ENCODE results near the gene DUX4. TPM values are rescaled to one million over a fixed set of nuclear protein-coding genes. Genes with fewer than 3 reads are reported as not detected.
"Not testable (repeated sequence)": the region's sequence is repeated elsewhere in the genome, so short reads cannot be mapped to it uniquely, and the experiment has no call there.

Gene DUX4
- not detected for polyA plus RNA-seq (2012; ENCODE audit: missing spikeins)

GRCh38 chr4:190173428-190173827 lies at the start of gene DUX4:
TSS of gene DUX4 (plus strand) at chr4:190173774. CDS start at chr4:190173774, 0 bp downstream.
- not testable (repeated sequence) for DNase-seq (ENCODE audit: insufficient read length); FAIRE-seq

DNA sequence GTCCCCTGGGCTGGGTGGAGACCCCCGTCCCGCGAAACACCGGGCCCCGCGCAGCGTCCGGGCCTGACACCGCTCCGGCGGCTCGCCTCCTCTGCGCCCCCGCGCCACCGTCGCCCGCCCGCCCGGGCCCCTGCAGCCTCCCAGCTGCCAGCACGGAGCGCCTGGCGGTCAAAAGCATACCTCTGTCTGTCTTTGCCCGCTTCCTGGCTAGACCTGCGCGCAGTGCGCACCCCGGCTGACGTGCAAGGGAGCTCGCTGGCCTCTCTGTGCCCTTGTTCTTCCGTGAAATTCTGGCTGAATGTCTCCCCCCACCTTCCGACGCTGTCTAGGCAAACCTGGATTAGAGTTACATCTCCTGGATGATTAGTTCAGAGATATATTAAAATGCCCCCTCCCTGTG lies 1.9 kb downstream of the DUX4 start:
- not testable (repeated sequence) for FAIRE-seq; DNase-seq (ENCODE audit: insufficient read length)

DNA sequence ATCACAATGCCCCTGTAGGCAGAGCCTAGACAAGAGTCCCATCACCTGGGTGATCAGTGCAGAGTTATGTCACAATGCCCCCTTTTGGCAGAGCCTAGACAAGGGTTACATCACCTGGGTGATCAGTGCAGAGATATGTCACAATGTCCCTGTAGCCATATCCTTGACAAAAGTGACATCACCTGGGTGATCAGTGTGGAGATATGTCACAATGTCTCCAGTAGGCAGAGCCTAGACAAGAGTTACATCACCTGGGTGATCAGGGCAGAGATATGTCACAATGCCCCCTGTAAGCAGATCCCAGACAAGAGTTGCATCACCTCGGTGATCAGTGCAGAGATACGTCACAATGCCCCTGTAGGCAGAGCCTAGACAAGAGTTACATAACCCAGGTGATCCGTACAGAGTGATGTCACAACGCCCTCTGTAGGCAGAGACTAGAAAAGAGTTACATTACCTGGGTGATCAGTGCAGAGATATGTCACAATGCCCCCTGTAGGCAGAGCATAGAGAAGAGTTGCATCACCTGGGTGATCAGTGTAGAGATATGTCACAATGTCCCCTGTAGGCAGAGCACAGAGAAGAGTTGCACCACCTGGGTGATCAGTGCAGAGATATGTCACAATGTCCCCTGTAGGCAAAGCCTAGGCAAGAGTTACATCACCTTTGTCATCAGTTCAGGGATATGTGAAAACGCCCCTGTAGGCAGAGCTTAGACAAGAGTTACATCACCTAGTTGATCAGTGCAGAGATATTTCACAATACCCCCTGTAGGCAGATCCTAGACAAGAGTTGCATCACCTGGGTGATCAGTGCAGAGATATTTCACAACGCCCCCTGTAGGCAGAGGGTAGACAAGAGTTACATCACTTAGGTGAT lies 4.4 kb downstream of the DUX4 start:
- not testable (repeated sequence) for FAIRE-seq; DNase-seq (ENCODE audit: insufficient read length)

DNA sequence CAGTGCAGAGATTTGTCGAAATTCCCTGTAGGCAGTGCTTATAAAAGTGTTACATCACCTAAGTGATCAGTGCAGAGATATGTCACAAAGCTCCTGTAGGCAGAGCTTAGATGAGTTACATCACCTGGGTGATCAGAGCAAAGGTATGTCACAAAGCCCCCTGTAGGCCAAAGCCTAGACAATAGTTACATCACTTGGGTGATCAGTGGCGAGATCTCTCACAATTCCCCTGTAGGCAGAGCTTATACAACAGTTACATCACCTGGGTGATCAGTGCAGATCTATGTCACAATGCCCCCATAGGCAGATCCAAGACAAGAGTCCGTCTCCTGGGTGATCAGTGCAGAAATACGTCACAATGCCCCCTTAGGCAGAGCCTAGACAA lies 5.0 kb downstream of the DUX4 start:
- FAIRE-seq; DNase-seq (ENCODE audit: insufficient read length): not testable (repeated sequence)

GRCh38 chr4:190179030-190179739 lies 5.6 kb downstream of the DUX4 start:
- FAIRE-seq; DNase-seq (ENCODE audit: insufficient read length): not testable (repeated sequence)

- DNase-seq (ENCODE audit: insufficient read length); FAIRE-seq: not testable (repeated sequence)
Observed at GRCh38 chr4:190179740-190180094, 6.1 kb downstream of the DUX4 start.

- not testable (repeated sequence) for FAIRE-seq; DNase-seq (ENCODE audit: insufficient read length)
Observed at GRCh38 chr4:190180947-190181346, 7.4 kb downstream of the DUX4 start.

DNA sequence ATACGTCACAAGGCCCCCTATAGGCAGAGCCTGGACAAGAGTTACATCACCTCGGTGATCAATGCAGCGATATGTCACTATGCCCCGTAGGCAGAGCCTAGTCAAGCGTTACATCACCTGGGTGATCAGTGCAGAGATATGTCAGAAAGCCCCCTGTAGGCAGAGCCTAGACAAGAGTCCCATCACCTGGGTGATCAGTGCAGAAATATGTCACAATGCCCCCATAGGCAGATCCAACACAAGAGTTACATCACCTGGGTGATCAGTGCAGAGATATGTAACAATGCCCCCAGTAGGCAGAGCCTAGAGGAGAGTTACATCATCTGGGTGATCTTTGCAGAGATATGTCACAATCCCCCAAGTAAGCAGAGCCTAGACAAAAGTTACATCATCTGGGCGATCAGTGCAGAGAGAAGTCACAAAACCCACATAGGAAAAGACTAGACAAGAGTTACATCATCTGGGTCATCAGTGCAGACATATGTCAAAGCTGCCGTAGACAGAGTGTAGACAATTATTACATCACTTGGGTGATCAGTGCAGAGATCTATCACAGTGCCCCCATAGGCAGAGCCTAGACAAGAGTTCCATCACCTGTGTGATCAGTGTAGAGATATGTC lies 8.0 kb downstream of the DUX4 start:
- not testable (repeated sequence) for DNase-seq (ENCODE audit: insufficient read length); FAIRE-seq

GRCh38 chr4:190203510-190203909 lies 29.9 kb downstream of the DUX4 start:
- not testable (repeated sequence) for FAIRE-seq; DNase-seq (ENCODE audit: insufficient read length)

Measured in GM12892 (cell line).